Measurements from ENCODE around the gene MVB12B. TPM values are rescaled to one million over a fixed set of nuclear protein-coding genes. Genes with fewer than 3 reads are reported as not detected.

MVB12B gene
- total RNA-seq, 2 experiments from 2014 or later, result 14.3 to 15.3 TPM

DNA sequence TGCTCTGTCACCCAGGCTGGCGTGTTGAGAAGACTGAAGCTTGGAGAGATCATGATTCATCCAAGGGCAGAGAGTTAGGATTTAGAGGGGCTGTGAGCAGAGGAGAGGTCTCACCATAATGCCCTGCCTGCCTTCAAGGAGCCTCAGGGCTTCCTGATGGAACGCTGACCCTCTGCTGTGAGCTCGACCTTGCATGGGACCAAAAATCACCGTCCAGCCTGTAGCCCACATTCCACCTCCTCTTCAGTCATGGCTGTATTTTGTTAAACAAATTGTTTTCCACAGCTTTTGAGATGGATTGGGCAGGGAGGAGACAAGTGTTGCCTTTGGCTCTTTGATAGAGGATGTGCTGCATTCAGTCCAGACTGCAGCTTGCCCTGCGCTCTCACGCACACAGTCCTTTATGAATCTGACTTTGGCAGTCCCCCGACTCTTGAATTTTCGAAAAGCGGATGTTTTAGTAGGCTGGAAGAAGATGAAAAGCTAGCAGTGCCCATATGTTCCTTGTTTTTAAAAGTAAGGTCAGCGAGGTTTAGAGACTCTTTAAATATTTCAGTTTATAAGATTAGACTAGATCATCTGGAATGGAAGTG, 79.5 kb downstream of the MVB12B start:
- no peak for ATAC-seq (ENCODE audit: poor library complexity)
- DNase-seq, result no peak

DNA sequence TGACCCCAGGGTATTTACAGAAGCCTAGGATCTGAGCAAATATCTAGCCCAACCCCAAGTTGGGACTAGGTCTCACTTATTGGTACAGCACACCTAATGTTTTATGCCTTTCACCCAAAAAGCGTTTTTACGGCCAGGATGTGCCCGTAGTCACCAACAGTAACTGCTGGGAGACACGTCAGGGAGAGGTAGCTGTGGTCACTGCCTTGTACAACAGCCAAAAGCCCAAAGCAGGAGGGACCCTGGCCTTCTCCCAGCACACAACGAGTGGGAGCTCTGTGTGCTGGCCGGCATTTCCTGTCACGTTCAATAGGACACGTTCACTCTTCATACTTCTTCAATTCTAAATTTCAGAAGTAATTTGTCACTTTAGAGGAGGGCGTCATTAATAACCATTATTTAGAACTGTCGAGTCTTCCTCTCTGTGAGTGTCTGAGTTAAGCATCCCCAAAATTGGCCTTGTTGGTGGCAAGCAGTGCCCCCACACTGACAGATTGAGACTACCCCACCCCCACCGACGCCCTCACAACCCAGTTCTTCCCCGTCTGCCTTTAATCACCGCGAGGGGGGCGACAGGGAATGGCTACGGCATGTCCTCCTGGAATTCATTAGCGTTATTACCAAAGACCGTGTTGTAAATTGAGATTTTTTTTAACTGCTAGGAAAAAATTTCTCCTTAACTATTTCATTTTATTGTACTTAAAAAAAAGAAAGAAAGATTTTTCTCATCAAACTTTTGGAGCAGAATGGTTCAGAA, 80.7 kb downstream of the MVB12B start:
- H3K27me3 ChIP-seq (ENCODE audit: control insufficient read depth in 1 of 2, insufficient read depth in 2 of 2, low read length in 2 of 2), result no peaks in the 10 kb centered on the region
- H3K4me3 Mint-ChIP-seq, result no peak overlapping the region
- peaks cover 34% of the 10 kb centered on the region for H3K4me1 ChIP-seq (ENCODE audit: insufficient read depth, low read length)
- H3K4me1 Mint-ChIP-seq (ENCODE audit: low read depth), result peaks cover 43% of the 10 kb centered on the region
- ChIA-PET POLR2A (no interaction called here), CTCF (interaction anchor here (1.3 kb wide), 1 partner anchor 9 kb away, joined by 3 read pairs; no protein-coding TSS in a partner anchor)
- no peaks in the 10 kb centered on the region for H3K27me3 Mint-ChIP-seq
- DNase-seq, result no peak
- H3K36me3 Mint-ChIP-seq (ENCODE audit: low read depth), result peaks cover 7% of the 10 kb centered on the region
- no peak overlapping the region for H3K4me3 ChIP-seq (ENCODE audit: low read length)
- no peak overlapping the region for H3K27ac Mint-ChIP-seq
- H3K36me3 ChIP-seq (ENCODE audit: insufficient read depth, low read length), result no peaks in the 10 kb centered on the region
- intact Hi-C loops (cut with DNase I, micrococcal nuclease), result no loop called here
- no peaks in the 10 kb centered on the region for H3K9me3 Mint-ChIP-seq
- TF ChIP-seq, protein P1, sequence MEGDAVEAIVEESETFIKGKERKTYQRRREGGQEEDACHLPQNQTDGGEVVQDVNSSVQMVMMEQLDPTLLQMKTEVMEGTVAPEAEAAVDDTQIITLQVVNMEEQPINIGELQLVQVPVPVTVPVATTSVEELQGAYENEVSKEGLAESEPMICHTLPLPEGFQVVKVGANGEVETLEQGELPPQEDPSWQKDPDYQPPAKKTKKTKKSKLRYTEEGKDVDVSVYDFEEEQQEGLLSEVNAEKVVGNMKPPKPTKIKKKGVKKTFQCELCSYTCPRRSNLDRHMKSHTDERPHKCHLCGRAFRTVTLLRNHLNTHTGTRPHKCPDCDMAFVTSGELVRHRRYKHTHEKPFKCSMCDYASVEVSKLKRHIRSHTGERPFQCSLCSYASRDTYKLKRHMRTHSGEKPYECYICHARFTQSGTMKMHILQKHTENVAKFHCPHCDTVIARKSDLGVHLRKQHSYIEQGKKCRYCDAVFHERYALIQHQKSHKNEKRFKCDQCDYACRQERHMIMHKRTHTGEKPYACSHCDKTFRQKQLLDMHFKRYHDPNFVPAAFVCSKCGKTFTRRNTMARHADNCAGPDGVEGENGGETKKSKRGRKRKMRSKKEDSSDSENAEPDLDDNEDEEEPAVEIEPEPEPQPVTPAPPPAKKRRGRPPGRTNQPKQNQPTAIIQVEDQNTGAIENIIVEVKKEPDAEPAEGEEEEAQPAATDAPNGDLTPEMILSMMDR (IDR thresholded peaks at IDR 0.05), result no peak
- no peaks in the 10 kb centered on the region for H3K9me3 ChIP-seq (ENCODE audit: control insufficient read depth in 1 of 2, insufficient read depth in 1 of 2, low read length in 2 of 2)
- ATAC-seq (ENCODE audit: poor library complexity), result no peak
- no peak overlapping the region for H3K27ac ChIP-seq (ENCODE audit: low read depth in 1 of 2, low read length in 2 of 2)

More for the DNA sequence above, 79.5 kb downstream of the MVB12B start:
- H3K4me1 Mint-ChIP-seq (ENCODE audit: low read depth), result peaks cover 37% of the 10 kb centered on the region
- intact Hi-C loops (cut with DNase I, micrococcal nuclease), result no loop called here
- H3K36me3 ChIP-seq (ENCODE audit: insufficient read depth, low read length), result peaks cover 4% of the 10 kb centered on the region
- TF ChIP-seq, protein P1 (IDR thresholded peaks at IDR 0.05), result no peak
- H3K27ac ChIP-seq (ENCODE audit: low read depth in 1 of 2, low read length in 2 of 2), result no peak overlapping the region
- no peak overlapping the region for H3K4me3 Mint-ChIP-seq
- ChIA-PET POLR2A (no interaction called here), CTCF (no interaction called here)
- H3K4me3 ChIP-seq (ENCODE audit: low read length), result no peak overlapping the region
- no peaks in the 10 kb centered on the region for H3K27me3 ChIP-seq (ENCODE audit: control insufficient read depth in 1 of 2, insufficient read depth in 2 of 2, low read length in 2 of 2)
- H3K4me1 ChIP-seq (ENCODE audit: insufficient read depth, low read length), result peaks cover 25% of the 10 kb centered on the region
- H3K9me3 Mint-ChIP-seq, result no peaks in the 10 kb centered on the region
- no peak overlapping the region for H3K27ac Mint-ChIP-seq
- H3K36me3 Mint-ChIP-seq (ENCODE audit: low read depth), result peaks cover 2% of the 10 kb centered on the region
- no peaks in the 10 kb centered on the region for H3K9me3 ChIP-seq (ENCODE audit: control insufficient read depth in 1 of 2, insufficient read depth in 1 of 2, low read length in 2 of 2)
- H3K27me3 Mint-ChIP-seq, result no peaks in the 10 kb centered on the region

DNA sequence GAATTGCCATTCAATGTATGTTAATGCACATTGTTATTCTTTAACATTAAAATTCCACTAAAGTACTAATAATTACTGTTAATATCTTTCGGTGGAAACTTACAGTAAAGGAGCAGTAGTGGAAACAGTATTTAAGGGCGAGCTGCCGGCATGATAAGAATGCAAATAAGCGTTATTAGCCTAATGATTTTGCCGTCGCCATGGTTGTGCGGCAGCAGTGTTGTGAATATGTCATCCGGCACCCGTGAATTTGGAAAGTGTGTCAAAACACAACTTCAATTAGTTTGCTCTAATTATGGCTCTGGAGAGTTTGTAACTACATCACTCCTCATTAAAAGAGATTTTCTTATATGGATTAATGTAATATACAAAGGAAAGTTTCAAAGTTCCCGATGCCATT, 81.4 kb downstream of the MVB12B start:
- H3K36me3 ChIP-seq (ENCODE audit: insufficient read depth, low read length), result no peaks in the 10 kb centered on the region
- peaks cover 37% of the 10 kb centered on the region for H3K4me1 ChIP-seq (ENCODE audit: insufficient read depth, low read length)
- ATAC-seq (ENCODE audit: poor library complexity) (no peak), DNase-seq (no peak)
- H3K4me3 ChIP-seq (ENCODE audit: low read length), result no peak overlapping the region
- CTCF ChIA-PET, result interaction anchor here (1.3 kb wide), 1 partner anchor 9 kb away, joined by 3 read pairs; no protein-coding TSS in a partner anchor
- TF ChIP-seq, protein P1 (IDR thresholded peaks at IDR 0.05), result no peak
- Mint-ChIP-seq H3K36me3 (ENCODE audit: low read depth) (peaks cover 7% of the 10 kb centered on the region), H3K27ac (no peak overlapping the region), H3K4me3 (no peak overlapping the region), H3K27me3 (no peaks in the 10 kb centered on the region), H3K4me1 (ENCODE audit: low read depth) (peaks cover 45% of the 10 kb centered on the region), H3K9me3 (no peaks in the 10 kb centered on the region)
- no peaks in the 10 kb centered on the region for H3K27me3 ChIP-seq (ENCODE audit: control insufficient read depth in 1 of 2, insufficient read depth in 2 of 2, low read length in 2 of 2)
- H3K27ac ChIP-seq (ENCODE audit: low read depth in 1 of 2, low read length in 2 of 2), result no peak overlapping the region
- no peaks in the 10 kb centered on the region for H3K9me3 ChIP-seq (ENCODE audit: control insufficient read depth in 1 of 2, insufficient read depth in 1 of 2, low read length in 2 of 2)
- POLR2A ChIA-PET, result no interaction called here
- intact Hi-C loops (cut with DNase I, micrococcal nuclease), result no loop called here

Data from CD4-positive, alpha-beta T cell (primary cell).